NB4 (cell line): ENCODE results near the gene FSIP1.

Experiments used
- MYC ChIP-seq: IDR thresholded peaks from 2 replicates; pipeline ENCODE4 v1.6.1; 2011; ENCODE audit warnings: low read depth, low read length
- TF ChIP-seq, protein P1 (sequence below): IDR thresholded peaks from 2 replicates; pipeline ENCODE4 v1.6.1; 2011; ENCODE audit warnings: low read depth, low read length
- TF ChIP-seq, protein P2 (sequence below): IDR thresholded peaks from one replicate; pipeline ENCODE4 v1.5.1; 2012; ENCODE audit warnings: low read depth, low read length

- no peak for TF ChIP-seq MYC
- TF ChIP-seq, protein P1, sequence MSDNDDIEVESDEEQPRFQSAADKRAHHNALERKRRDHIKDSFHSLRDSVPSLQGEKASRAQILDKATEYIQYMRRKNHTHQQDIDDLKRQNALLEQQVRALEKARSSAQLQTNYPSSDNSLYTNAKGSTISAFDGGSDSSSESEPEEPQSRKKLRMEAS: no peak
- TF ChIP-seq, protein P2, sequence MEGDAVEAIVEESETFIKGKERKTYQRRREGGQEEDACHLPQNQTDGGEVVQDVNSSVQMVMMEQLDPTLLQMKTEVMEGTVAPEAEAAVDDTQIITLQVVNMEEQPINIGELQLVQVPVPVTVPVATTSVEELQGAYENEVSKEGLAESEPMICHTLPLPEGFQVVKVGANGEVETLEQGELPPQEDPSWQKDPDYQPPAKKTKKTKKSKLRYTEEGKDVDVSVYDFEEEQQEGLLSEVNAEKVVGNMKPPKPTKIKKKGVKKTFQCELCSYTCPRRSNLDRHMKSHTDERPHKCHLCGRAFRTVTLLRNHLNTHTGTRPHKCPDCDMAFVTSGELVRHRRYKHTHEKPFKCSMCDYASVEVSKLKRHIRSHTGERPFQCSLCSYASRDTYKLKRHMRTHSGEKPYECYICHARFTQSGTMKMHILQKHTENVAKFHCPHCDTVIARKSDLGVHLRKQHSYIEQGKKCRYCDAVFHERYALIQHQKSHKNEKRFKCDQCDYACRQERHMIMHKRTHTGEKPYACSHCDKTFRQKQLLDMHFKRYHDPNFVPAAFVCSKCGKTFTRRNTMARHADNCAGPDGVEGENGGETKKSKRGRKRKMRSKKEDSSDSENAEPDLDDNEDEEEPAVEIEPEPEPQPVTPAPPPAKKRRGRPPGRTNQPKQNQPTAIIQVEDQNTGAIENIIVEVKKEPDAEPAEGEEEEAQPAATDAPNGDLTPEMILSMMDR: no peak
Observed at GRCh38 chr15:39598958-39599845, 183.4 kb downstream of the FSIP1 start.
